GM12878 (cell line): ENCODE data around the gene ATP2C2. TPM values are rescaled to one million over a fixed set of nuclear protein-coding genes. Genes with fewer than 3 reads are reported as not detected.
"Not testable (repeated sequence)": the region's sequence is repeated elsewhere in the genome, so short reads cannot be mapped to it uniquely, and the experiment has no call there.

Experiments used
- ATAC-seq: fragments of 200-7000 bp; cut with Tn5 transposase; 3 replicates; pipeline ENCODE4 v1.9.1; 2020; ENCODE audit warnings: mild to moderate bottlenecking, moderate library complexity
- BruUV-seq: library from RNA; stranded (reverse); fragments of 400-500 nt; replicated peaks from 2 replicates; lab custom pipeline; 2021; lab: Mats Ljungman, UMichigan
- CTCF ChIA-PET: fragments of 300-600 bp; sonication (Branson Sonifier 250); formaldehyde crosslinking; extraction: SDS; loops from one replicate; lab custom pipeline; 2021; ENCODE audit warnings: inconsistent platforms; lab: Yijun Ruan, JAX
- POLR2A ChIA-PET: fragments of 350-600 bp; formaldehyde crosslinking; extraction: SDS; loops from one replicate; lab custom pipeline; 2021; ENCODE audit warnings: inconsistent platforms; lab: Charles Lee
- RAD21 ChIA-PET: fragments of 300-600 bp; sonication (Branson Sonifier 250); formaldehyde crosslinking; loops from one replicate; lab custom pipeline; 2023; ENCODE audit warnings: antibody characterized with exemption; ENCODE audit not compliant: unreplicated experiment; lab: Charles Lee
- SMC1A ChIA-PET: fragments of 300-600 bp; sonication (Branson Sonifier 250); formaldehyde crosslinking; loops from one replicate; lab custom pipeline; 2023; ENCODE audit not compliant: unreplicated experiment, uncharacterized antibody; lab: Charles Lee
- DNase-seq: peaks from one replicate; pipeline ENCODE4 v3.0.0-alpha.2; 2011; ENCODE audit warnings: low read depth, low spot score
- FAIRE-seq: peaks from 3 replicates; lab custom pipeline; 2011; peaks lifted over from hg19 to GRCh38; lab: Jason Lieb, UNC
- H2AFZ ChIP-seq: 2 replicates; pipeline ENCODE4 v1.6.0; 2011; ENCODE audit warnings: low read depth, low read length, control low read depth; ENCODE audit not compliant: control insufficient read depth
- H3K27ac ChIP-seq: 2 replicates; pipeline ENCODE4 v1.5.1; 2011; ENCODE audit warnings: control low read depth; ENCODE audit not compliant: control insufficient read depth, insufficient read depth
- H3K27me3 ChIP-seq, 2 experiments: replicated peaks in 1 of 2; 2 replicates each; pipeline versions ENCODE4 v1.6.0 to v1.6.1; 2011; ENCODE audit warnings: low read length in 1 of 2; ENCODE audit not compliant: control insufficient read depth in 2 of 2, insufficient read depth in 2 of 2
- H3K36me3 ChIP-seq, 2 experiments: 2 replicates each; pipeline ENCODE4 v1.5.1; 2011; ENCODE audit warnings: low read length in 1 of 2; ENCODE audit not compliant: control insufficient read depth in 2 of 2, insufficient read depth in 2 of 2
- H3K4me1 ChIP-seq: 2 replicates; pipeline ENCODE4 v1.6.1; 2011; ENCODE audit warnings: mild to moderate bottlenecking, low read length, moderate library complexity, mixed read lengths; ENCODE audit not compliant: control insufficient read depth, insufficient read depth
- H3K4me2 ChIP-seq: 2 replicates; pipeline ENCODE4 v1.6.0; 2011; ENCODE audit warnings: control low read depth; ENCODE audit not compliant: control insufficient read depth, insufficient read depth
- H3K4me3 ChIP-seq: fragments of 200-600 bp; sonication (generic); 2 replicates; pipeline ENCODE4 v1.5.1; 2016
- H3K79me2 ChIP-seq: 2 replicates; pipeline ENCODE4 v1.6.0; 2011; ENCODE audit warnings: low read length; ENCODE audit not compliant: control insufficient read depth, insufficient read depth
- H3K9ac ChIP-seq: 2 replicates; pipeline ENCODE4 v1.8.0; 2011; ENCODE audit warnings: low read length, control low read depth, mixed read lengths; ENCODE audit not compliant: control insufficient read depth, insufficient read depth
- H3K9me3 ChIP-seq: replicated peaks from 3 replicates; pipeline ENCODE4 v1.5.1; 2011; ENCODE audit warnings: mild to moderate bottlenecking, low read length; ENCODE audit not compliant: control insufficient read depth, insufficient read depth
- H4K20me1 ChIP-seq: 2 replicates; pipeline ENCODE4 v1.6.0; 2011; ENCODE audit not compliant: control insufficient read depth, insufficient read depth
- CEBPB ChIP-seq, 2 experiments: fragments of 150-350 bp in 1 of 2; IDR thresholded peaks; 2 replicates each; pipeline ENCODE4 v1.6.1; 2012 to 2014; ENCODE audit warnings: low read depth in 2 of 2, low read length in 2 of 2, borderline replicate concordance in 1 of 2, inconsistent platforms in 1 of 2
- E2F8 ChIP-seq: fragments of 450-650 bp; IDR thresholded peaks from 2 replicates; pipeline ENCODE4 v1.6.1; 2018; ENCODE audit warnings: mild to moderate bottlenecking, low read depth, moderate library complexity; ENCODE audit not compliant: partially characterized antibody
- ESRRA ChIP-seq: IDR thresholded peaks from 2 replicates; pipeline ENCODE4 v1.6.1; 2012; ENCODE audit warnings: mild to moderate bottlenecking, low read length, improper control_type of control experiment
- HDAC2 ChIP-seq: fragments of 200-600 bp; sonication (generic); IDR thresholded peaks from 2 replicates; pipeline ENCODE4 v1.6.1; 2017
- IRF4 ChIP-seq: IDR thresholded peaks from 2 replicates; pipeline ENCODE4 v1.6.1; 2011; ENCODE audit warnings: low read depth, low read length
- MEF2B ChIP-seq: fragments of 450-650 bp; IDR thresholded peaks from 2 replicates; pipeline ENCODE4 v1.6.1; 2018; ENCODE audit warnings: mild to moderate bottlenecking, moderate library complexity; ENCODE audit not compliant: partially characterized antibody, poor library complexity, severe bottlenecking
- MXI1 ChIP-seq: fragments of 150-350 bp; IDR thresholded peaks from 2 replicates; pipeline ENCODE4 v1.6.1; 2011; ENCODE audit warnings: low read depth, mild to moderate bottlenecking, inconsistent platforms, low read length, improper control_type of control experiment
- NR2F1 ChIP-seq: fragments of 450-650 bp; conservative IDR thresholded peaks from 2 replicates; pipeline ENCODE4 v1.6.1; 2017; ENCODE audit warnings: mild to moderate bottlenecking
- RAD51 ChIP-seq: fragments of 450-650 bp; IDR thresholded peaks from 2 replicates; pipeline ENCODE4 v1.6.1; 2016; ENCODE audit warnings: moderate library complexity, mild to moderate bottlenecking, inconsistent platforms
- RELB ChIP-seq: fragments of 450-650 bp; IDR thresholded peaks from 2 replicates; pipeline ENCODE4 v1.6.1; 2017; ENCODE audit warnings: low read depth, mild to moderate bottlenecking, moderate library complexity
- ZNF207 ChIP-seq: fragments of 450-650 bp; IDR thresholded peaks from 2 replicates; pipeline ENCODE4 v1.6.1; 2014; ENCODE audit warnings: antibody characterized with exemption, mild to moderate bottlenecking, borderline replicate concordance
- WGBS: methylation state at CpG from one replicate; pipeline ENCODE4 v1.1.6; 2016; ENCODE audit warnings: low lambda C conversion rate; ENCODE audit not compliant: insufficient replicate concordance, insufficient coverage; ENCODE audit errors: missing lambda C conversion rate; 5-methylcytosine and 5-hydroxymethylcytosine counted together
- in situ Hi-C: fragments of 300-500 bp; cut with MboI; formaldehyde crosslinking; loops from 9 replicates; pipeline ENCODE4 v1.14.3; 2018; ENCODE audit warnings: mixed read lengths
- intact Hi-C: fragments of 100-400 bp; cut with micrococcal nuclease; formaldehyde crosslinking; loops from one replicate; pipeline ENCODE4 v1.14.2; 2022; ENCODE audit not compliant: unreplicated experiment
- polyA plus RNA-seq, 11 experiments: library from polyadenylated mRNA; depleted of rRNA in 4 of 11; unstranded in 6 of 11; stranded (reverse) in 5 of 11; fragments of >200 nt; fragmentation: Nextera tagmentation in 4 of 11; fragmentation: Illumina TruSeq in 1 of 11; extraction: Ambion mirVana in 4 of 11; extraction: Trizol in 1 of 11; gene quantifications; 1 replicate in 1 of 11; 2 replicates in 10 of 11; pipeline versions ENCODE4 v1.2.1 to v1.2.3, GENCODE V29; 2011 to 2016; ENCODE audit warnings: inconsistent platforms in 2 of 11, missing spikeins in 2 of 11, low read depth in 1 of 11
- total RNA-seq, 4 experiments: library from RNA; depleted of rRNA in 3 of 4; stranded (reverse); fragments of >200 nt in 3 of 4; fragmentation: Illumina TruSeq in 1 of 4; extraction: Trizol in 1 of 4; gene quantifications; 2 replicates each; pipeline versions ENCODE4 v1.2.1 to v1.2.3, GENCODE V29; 2013 to 2021

The ATP2C2 gene
- total and polyA plus RNA-seq, 10 of the 15 experiments (the other 5 are each of a cell fraction or from before 2014, with no cell fraction given) = 0.05 to 0.19 TPM; not detected in 8

GRCh38 chr16:84420556-84420955, 52.2 kb downstream of the ATP2C2 start:
- TF ChIP-seq ESRRA (peak; percentile 58; the same call in 1 of the 2 replicates), RAD51 (peak; percentile 35; the same call in 1 of the 2 replicates), NR2F1 (peak; percentile 70; the same call in 1 of the 2 replicates)
- intact Hi-C loops, CTCF ChIA-PET, H2AFZ ChIP-seq, H3K4me3 ChIP-seq, FAIRE-seq, H3K27ac ChIP-seq, H3K36me3 ChIP-seq, H3K79me2 ChIP-seq, H3K9me3 ChIP-seq, in situ Hi-C loops, BruUV-seq, ATAC-seq, H3K9ac ChIP-seq, H3K27me3 ChIP-seq, H3K4me2 ChIP-seq, POLR2A ChIA-PET, H3K4me1 ChIP-seq, H4K20me1 ChIP-seq, DNase-seq: not testable (repeated sequence)
- SMC1A ChIA-PET = interaction anchor here (0.6 kb wide), 1 partner anchor 376 kb away, joined by 3 read pairs; no protein-coding TSS in a partner anchor
- 53% methylated on average over 6 of the region's 6 CpGs for WGBS
- RAD21 ChIA-PET = interaction anchor here (0.6 kb wide), 1 partner anchor 1926 kb away, joined by 3 read pairs; no protein-coding TSS in a partner anchor

GRCh38 chr16:84421081-84421937, 53.0 kb downstream of the ATP2C2 start:
- RAD21 ChIA-PET = no interaction called here
- TF ChIP-seq RELB (no peak), E2F8 (no peak), ZNF207 (no peak), MXI1 (no peak), MEF2B (no peak), IRF4 (no peak), CEBPB (IDR thresholded peaks at IDR 0.05; ENCODE audit: borderline replicate concordance in 1 of 2, low read depth in 2 of 2, low read length in 2 of 2) (no peak), RAD51 (no peak), HDAC2 (no peak)

More at GRCh38 chr16:84421081-84421937, 53.0 kb downstream of the ATP2C2 start:
- H2AFZ ChIP-seq = no peak overlapping the region
- in situ Hi-C loops (no loop called here), intact Hi-C loops (no loop called here)
- H3K4me3 ChIP-seq = no peak overlapping the region
- DNase-seq (no peak), FAIRE-seq (no peak), ATAC-seq (no peak)
- SMC1A ChIA-PET = interaction anchor here (0.6 kb wide), 1 partner anchor 375 kb away, joined by 3 read pairs; no protein-coding TSS in a partner anchor
- no peaks in the 10 kb centered on the region for H3K4me1 ChIP-seq
- peaks cover 7% of the 10 kb centered on the region; the same call in 2 of the 3 replicates for H3K9me3 ChIP-seq
- 57% methylated on average over 21 of the region's 21 CpGs for WGBS
- no TSS peak for BruUV-seq
- CTCF ChIA-PET = no interaction called here
- POLR2A ChIA-PET = no interaction called here
- H3K79me2 ChIP-seq = no peaks in the 10 kb centered on the region
- no peak overlapping the region for H3K4me2 ChIP-seq
- H3K27me3 ChIP-seq = no peaks in the 10 kb centered on the region
- no peaks in the 10 kb centered on the region for H4K20me1 ChIP-seq
- H3K36me3 ChIP-seq = no peaks in the 10 kb centered on the region
- H3K27ac ChIP-seq = no peak overlapping the region
- no peak overlapping the region for H3K9ac ChIP-seq
